HG02623 (cell line): Measurements from ENCODE around the gene FGF18.

Experiments
- ATAC-seq: cut with Tn5 transposase; IDR thresholded peaks from one replicate; pipeline ENCODE4 v1.9.1; 2021; ENCODE audit warnings: moderate library complexity; ENCODE audit not compliant: unreplicated experiment

The FGF18 gene

GRCh38 chr5:171464829-171465228, 45.4 kb downstream of the FGF18 start:
- no peak for ATAC-seq

- ATAC-seq = no peak
Observed at GRCh38 chr5:171467107-171467506, 47.7 kb downstream of the FGF18 start.

- ATAC-seq = no peak
Observed at GRCh38 chr5:171469326-171469725, 49.9 kb downstream of the FGF18 start.

- ATAC-seq = no peak
Observed at GRCh38 chr5:171470420-171470819, 51.0 kb downstream of the FGF18 start.

GRCh38 chr5:171474230-171474813, 54.9 kb downstream of the FGF18 start:
- no peak for ATAC-seq

GRCh38 chr5:171475596-171475995, 56.1 kb downstream of the FGF18 start:
- no peak for ATAC-seq

- no peak for ATAC-seq
Observed at GRCh38 chr5:171476701-171477100, 57.3 kb downstream of the FGF18 start.

- ATAC-seq = no peak
Observed at GRCh38 chr5:171477101-171477500, 57.7 kb downstream of the FGF18 start.

GRCh38 chr5:171477666-171478065, 58.2 kb downstream of the FGF18 start:
- no peak for ATAC-seq

- no peak for ATAC-seq
Observed at GRCh38 chr5:171478946-171479775, 59.7 kb downstream of the FGF18 start.

- no peak for ATAC-seq
Observed at GRCh38 chr5:171479776-171480125, 60.3 kb downstream of the FGF18 start.

- ATAC-seq = no peak
Observed at GRCh38 chr5:171480239-171480638, 60.8 kb downstream of the FGF18 start.

GRCh38 chr5:171481571-171482433, 62.4 kb downstream of the FGF18 start:
- no peak for ATAC-seq

GRCh38 chr5:171482434-171482730, 62.9 kb downstream of the FGF18 start:
- no peak for ATAC-seq

GRCh38 chr5:171483551-171484135, 64.2 kb downstream of the FGF18 start:
- ATAC-seq = no peak

- no peak for ATAC-seq
Observed at GRCh38 chr5:171484460-171484899, 65.0 kb downstream of the FGF18 start.

GRCh38 chr5:171485668-171486067, 66.2 kb downstream of the FGF18 start:
- no peak for ATAC-seq

GRCh38 chr5:171486613-171487012, 67.2 kb downstream of the FGF18 start:
- ATAC-seq = no peak

- ATAC-seq = no peak
Observed at GRCh38 chr5:171488876-171489275, 69.4 kb downstream of the FGF18 start.

- ATAC-seq = no peak
Observed at GRCh38 chr5:171492781-171493180, 73.3 kb downstream of the FGF18 start.

GRCh38 chr5:171493646-171494393, 74.4 kb downstream of the FGF18 start:
- ATAC-seq = no peak
